OCI-LY1 (cell line): ENCODE results near the gene UBE2H.

Experiments
- H2AFZ ChIP-seq: fragments of 200-600 bp; sonication (generic), shearing (Covaris generic); 2 replicates; pipeline ENCODE4 v1.6.0; 2014; ENCODE audit warnings: antibody characterized with exemption, mild to moderate bottlenecking, low read length
- H3F3A ChIP-seq: fragments of 200-600 bp; sonication (generic), shearing (Covaris generic); 2 replicates; pipeline ENCODE4 v1.6.0; 2014; ENCODE audit warnings: mild to moderate bottlenecking, antibody characterized with exemption, low read length, moderate library complexity; ENCODE audit not compliant: insufficient read depth
- H3K27ac ChIP-seq: fragments of 200-600 bp; sonication (generic); 2 replicates; pipeline ENCODE4 v1.5.1; 2014; ENCODE audit warnings: low read length, mixed run types, mild to moderate bottlenecking, low read depth; ENCODE audit not compliant: poor library complexity, severe bottlenecking
- H3K27me3 ChIP-seq: fragments of 200-600 bp; sonication (generic); 2 replicates; pipeline ENCODE4 v1.6.0; 2014; ENCODE audit warnings: antibody characterized with exemption, mild to moderate bottlenecking, low read length, moderate library complexity; ENCODE audit not compliant: insufficient read depth
- H3K36me3 ChIP-seq: fragments of 200-600 bp; sonication (generic); 2 replicates; pipeline ENCODE4 v1.6.1; 2014; ENCODE audit warnings: mild to moderate bottlenecking, antibody characterized with exemption, low read length, moderate library complexity, mixed read lengths; ENCODE audit not compliant: insufficient read depth
- H3K4me1 ChIP-seq: fragments of 200-600 bp; sonication (generic); 2 replicates; pipeline ENCODE4 v1.5.1; 2014; ENCODE audit warnings: mild to moderate bottlenecking, low read length, moderate library complexity; ENCODE audit not compliant: insufficient read depth, severe bottlenecking
- H3K4me2 ChIP-seq: fragments of 200-600 bp; sonication (generic), shearing (Covaris generic); 2 replicates; pipeline ENCODE4 v1.6.1; 2014; ENCODE audit warnings: low read length
- H3K4me3 ChIP-seq: fragments of 200-600 bp; sonication (generic); 2 replicates; pipeline ENCODE4 v1.5.1; 2014; ENCODE audit warnings: low read length, low read depth, mild to moderate bottlenecking, mixed read lengths; ENCODE audit not compliant: poor library complexity, severe bottlenecking
- H3K79me2 ChIP-seq: fragments of 200-600 bp; shearing (Covaris generic); 2 replicates; pipeline ENCODE4 v1.6.1; 2016; ENCODE audit warnings: mixed run types, low read length, mixed read lengths; ENCODE audit not compliant: insufficient read depth
- H3K9ac ChIP-seq: fragments of 200-600 bp; sonication (generic), shearing (Covaris generic); 2 replicates; pipeline ENCODE4 v1.6.1; 2014; ENCODE audit warnings: mild to moderate bottlenecking, low read length, mixed read lengths
- H3K9me2 ChIP-seq: fragments of 200-600 bp; sonication (generic), shearing (Covaris generic); 2 replicates; pipeline ENCODE4 v1.6.1; 2014; ENCODE audit warnings: low read depth, mild to moderate bottlenecking, low read length, mixed read lengths
- H3K9me3 ChIP-seq: fragments of 200-600 bp; shearing (Covaris generic); 2 replicates; pipeline ENCODE4 v1.6.1; 2014; ENCODE audit warnings: low read length, mixed read lengths
- H4K20me1 ChIP-seq: fragments of 200-600 bp; sonication (generic), shearing (Covaris generic); 2 replicates; pipeline ENCODE4 v1.6.0; 2016; ENCODE audit warnings: mild to moderate bottlenecking, low read length; ENCODE audit not compliant: insufficient read depth
- CTCF ChIP-seq: fragments of 200-600 bp; sonication (generic), shearing (Covaris generic); IDR thresholded peaks from 2 replicates; pipeline ENCODE4 v1.5.1; 2017; ENCODE audit warnings: mild to moderate bottlenecking, antibody characterized with exemption, low read length, moderate library complexity, mixed read lengths
- EZH2 ChIP-seq: fragments of 200-600 bp; sonication (generic), shearing (Covaris generic); IDR thresholded peaks from 2 replicates; pipeline ENCODE4 v1.8.0; 2017; ENCODE audit warnings: borderline replicate concordance, mixed run types, mild to moderate bottlenecking, antibody characterized with exemption, low read length, moderate library complexity, mixed read lengths

UBE2H gene

GRCh38 chr7:129782818-129783583 lies 169.8 kb downstream of the UBE2H start:
- Histone ChIP-seq H3K4me1 (peaks cover 42% of the 10 kb centered on the region), H3K36me3 (no peaks in the 10 kb centered on the region)

GRCh38 chr7:129781928-129782817 lies 170.6 kb downstream of the UBE2H start:
- H3F3A ChIP-seq, result no peaks in the 10 kb centered on the region
- H3K36me3 ChIP-seq, result no peaks in the 10 kb centered on the region
- H3K4me2 ChIP-seq, result peak overlapping the region; percentile 84
- peaks cover 45% of the 10 kb centered on the region for H3K27me3 ChIP-seq
- H3K4me1 ChIP-seq, result peaks cover 42% of the 10 kb centered on the region
- H3K4me3 ChIP-seq, result peak overlapping the region; percentile 67
- H3K79me2 ChIP-seq, result no peaks in the 10 kb centered on the region
- no peak overlapping the region for H3K27ac ChIP-seq
- H3K9ac ChIP-seq, result no peak overlapping the region
- H3K9me2 ChIP-seq, result no peaks in the 10 kb centered on the region
- H4K20me1 ChIP-seq, result no peaks in the 10 kb centered on the region
- H2AFZ ChIP-seq, result no peak overlapping the region
- TF ChIP-seq CTCF (no peak), EZH2 (no peak)
- no peaks in the 10 kb centered on the region for H3K9me3 ChIP-seq

More at GRCh38 chr7:129782818-129783583, 169.8 kb downstream of the UBE2H start:
- Histone ChIP-seq H2AFZ (no peak overlapping the region), H3K4me3 (no peak overlapping the region), H3K9me3 (no peaks in the 10 kb centered on the region), H3K79me2 (no peaks in the 10 kb centered on the region), H4K20me1 (no peaks in the 10 kb centered on the region), H3F3A (no peaks in the 10 kb centered on the region), H3K27me3 (peaks cover 43% of the 10 kb centered on the region), H3K27ac (no peak overlapping the region), H3K9ac (no peak overlapping the region), H3K9me2 (no peaks in the 10 kb centered on the region), H3K4me2 (no peak overlapping the region)
- TF ChIP-seq EZH2 (no peak), CTCF (no peak)

GRCh38 chr7:129780974-129781927 lies 171.5 kb downstream of the UBE2H start:
- no peaks in the 10 kb centered on the region for H3F3A ChIP-seq
- peaks cover 42% of the 10 kb centered on the region for H3K4me1 ChIP-seq
- no peaks in the 10 kb centered on the region for H4K20me1 ChIP-seq
- H3K4me3 ChIP-seq, result peak overlapping the region; percentile 67
- peak overlapping the region; percentile 84 for H3K4me2 ChIP-seq
- H3K27ac ChIP-seq, result no peak overlapping the region
- TF ChIP-seq EZH2, result no peak
- TF ChIP-seq CTCF, result no peak; the same call in 1 of the 2 replicates
- H2AFZ ChIP-seq, result no peak overlapping the region
- peaks cover 40% of the 10 kb centered on the region for H3K27me3 ChIP-seq
- H3K9ac ChIP-seq, result peak overlapping the region; percentile 29; the same call in 1 of the 2 replicates
- H3K79me2 ChIP-seq, result no peaks in the 10 kb centered on the region
- no peaks in the 10 kb centered on the region for H3K9me2 ChIP-seq
- H3K36me3 ChIP-seq, result no peaks in the 10 kb centered on the region
- no peaks in the 10 kb centered on the region for H3K9me3 ChIP-seq
